ENCODE measurements around the gene ANXA10. TPM values are rescaled to one million over a fixed set of nuclear protein-coding genes. Genes with fewer than 3 reads are reported as not detected.

ANXA10 gene
- total RNA-seq, result not detected

GRCh38 chr4:168092176-168092712 lies at the start of gene ANXA10:
Gene ANXA10 (plus strand): TSS chr4:168092537. CDS start chr4:168092701, 164 bp downstream.

Other genes with a start within 250 kb of the ANXA10 start
- gene DDX60, start 226.2 kb downstream of the ANXA10 start, total RNA-seq, result 14.8 TPM